MM.1S (cell line): ENCODE measurements around the gene C1orf50.

ENCODE experiments used
- CTCF ChIP-seq: fragments of 300-600 bp; sonication (generic); IDR thresholded peaks from 2 replicates; pipeline ENCODE4 v1.5.1; 2016; ENCODE audit warnings: antibody characterized with exemption, low read length, mixed read lengths
- EZH2 ChIP-seq: fragments of 300-600 bp; sonication (generic); optimal IDR thresholded peaks from 2 replicates; pipeline ENCODE3; 2017; ENCODE audit warnings: low read depth, mild to moderate bottlenecking, antibody characterized with exemption, low read length, mixed read lengths

GRCh38 chr1:42768172-42768571 is 1.1 kb downstream of the C1orf50 start:
- no peak for TF ChIP-seq CTCF
- no peak for TF ChIP-seq EZH2
